Effector memory CD4-positive, alpha-beta T cell (primary cell): Measurements from ENCODE around the gene CEP128.

Experiments
- DNase-seq, 3 donors: peaks; one replicate each; pipeline ENCODE4 v3.0.0-alpha.2; 2020
- H3K27ac ChIP-seq: 2 replicates; pipeline ENCODE4 v1.7.0; 2013; ENCODE audit warnings: mild to moderate bottlenecking, low read length, moderate library complexity; ENCODE audit not compliant: insufficient read depth, poor library complexity, severe bottlenecking
- H3K27me3 ChIP-seq: replicated peaks from 2 replicates; pipeline ENCODE4 v1.7.0; 2013; ENCODE audit warnings: mild to moderate bottlenecking, low read length; ENCODE audit not compliant: insufficient read depth, control insufficient read depth, poor library complexity, severe bottlenecking
- H3K36me3 ChIP-seq: 2 replicates; pipeline ENCODE4 v1.7.0; 2013; ENCODE audit warnings: mild to moderate bottlenecking, low read length, moderate library complexity; ENCODE audit not compliant: control insufficient read depth, insufficient read depth
- H3K4me1 ChIP-seq: 2 replicates; pipeline ENCODE4 v1.7.0; 2013; ENCODE audit warnings: low read length, mild to moderate bottlenecking; ENCODE audit not compliant: control insufficient read depth, insufficient read depth, poor library complexity, severe bottlenecking
- H3K4me3 ChIP-seq: 2 replicates; pipeline ENCODE4 v1.7.0; 2013; ENCODE audit warnings: low read length, low read depth, mild to moderate bottlenecking; ENCODE audit not compliant: insufficient read depth, poor library complexity, severe bottlenecking
- H3K9me3 ChIP-seq: 2 replicates; pipeline ENCODE4 v1.7.0; 2013; ENCODE audit warnings: mild to moderate bottlenecking, low read length, moderate library complexity; ENCODE audit not compliant: control insufficient read depth

Gene CEP128

DNA sequence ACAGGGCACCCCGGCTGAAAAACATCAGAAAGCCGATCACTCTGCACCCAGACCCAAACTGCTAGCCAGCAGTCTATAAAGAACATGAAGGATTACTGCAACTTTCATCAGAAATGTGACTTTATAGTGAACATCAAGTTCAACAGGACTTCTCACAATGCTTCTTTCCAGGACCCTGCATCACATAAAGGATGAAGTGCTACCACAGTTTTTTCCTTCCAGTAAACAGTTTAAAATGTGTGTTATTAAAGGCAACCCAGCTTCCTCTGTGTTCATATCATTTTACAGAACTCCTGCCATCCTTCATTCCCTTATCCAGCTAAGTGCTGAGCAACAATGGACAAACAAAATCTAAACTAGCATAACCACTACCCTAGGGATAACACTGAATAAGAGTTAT, 449.9 kb downstream of the CEP128 start:
- no peaks in the 10 kb centered on the region for H3K9me3 ChIP-seq
- no peaks in the 10 kb centered on the region for H3K36me3 ChIP-seq
- no peaks in the 10 kb centered on the region for H3K4me1 ChIP-seq
- no peak for DNase-seq
- no peaks in the 10 kb centered on the region for H3K27me3 ChIP-seq
- H3K4me3 ChIP-seq = no peak overlapping the region
- no peak overlapping the region for H3K27ac ChIP-seq

DNA sequence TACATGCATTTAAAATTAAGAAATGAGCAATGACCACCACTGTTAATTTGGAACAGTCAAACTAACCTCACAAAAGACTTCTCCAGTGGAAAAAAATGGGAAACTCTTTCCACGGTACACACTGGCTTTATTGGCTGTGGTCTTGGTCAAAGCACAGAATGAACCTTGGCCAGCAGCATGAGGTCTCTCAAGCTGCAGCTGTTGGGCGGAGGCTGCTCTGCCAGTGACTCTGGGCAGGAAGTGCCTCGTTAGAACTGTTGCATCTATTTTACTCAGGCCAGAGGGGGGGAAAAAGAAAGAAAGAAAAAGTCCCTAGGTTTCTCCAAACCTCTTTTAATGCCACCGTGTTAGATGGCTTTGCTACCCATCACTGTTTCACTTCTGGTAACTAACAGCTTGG, 450.4 kb downstream of the CEP128 start:
- DNase-seq = no peak
- H3K9me3 ChIP-seq = no peaks in the 10 kb centered on the region
- no peaks in the 10 kb centered on the region for H3K27me3 ChIP-seq
- H3K4me3 ChIP-seq = no peak overlapping the region
- no peaks in the 10 kb centered on the region for H3K4me1 ChIP-seq
- no peak overlapping the region for H3K27ac ChIP-seq
- H3K36me3 ChIP-seq = no peaks in the 10 kb centered on the region

DNA sequence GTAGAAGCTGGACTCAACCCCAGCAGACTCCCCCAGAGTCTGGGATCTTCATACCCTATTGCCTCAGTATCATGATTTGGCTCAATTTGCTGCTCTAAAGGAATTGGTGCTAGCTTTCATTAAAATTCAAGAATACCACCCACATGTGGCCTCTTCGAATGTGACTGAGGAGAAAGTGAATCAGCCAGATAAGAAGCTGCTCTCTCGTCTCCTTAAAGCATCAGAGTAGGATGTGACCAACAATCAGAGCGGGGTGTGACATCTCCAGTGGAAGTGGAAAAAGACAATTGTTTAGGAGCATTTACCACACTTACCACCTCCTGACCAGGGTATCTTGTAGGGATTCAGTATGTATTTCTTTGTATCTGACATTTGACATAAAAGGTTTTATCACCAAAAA, 452.0 kb downstream of the CEP128 start:
- Histone ChIP-seq H3K27me3 (no peaks in the 10 kb centered on the region), H3K4me1 (no peaks in the 10 kb centered on the region), H3K4me3 (no peak overlapping the region), H3K36me3 (no peaks in the 10 kb centered on the region), H3K9me3 (no peaks in the 10 kb centered on the region), H3K27ac (no peak overlapping the region)
- DNase-seq = no peak

DNA sequence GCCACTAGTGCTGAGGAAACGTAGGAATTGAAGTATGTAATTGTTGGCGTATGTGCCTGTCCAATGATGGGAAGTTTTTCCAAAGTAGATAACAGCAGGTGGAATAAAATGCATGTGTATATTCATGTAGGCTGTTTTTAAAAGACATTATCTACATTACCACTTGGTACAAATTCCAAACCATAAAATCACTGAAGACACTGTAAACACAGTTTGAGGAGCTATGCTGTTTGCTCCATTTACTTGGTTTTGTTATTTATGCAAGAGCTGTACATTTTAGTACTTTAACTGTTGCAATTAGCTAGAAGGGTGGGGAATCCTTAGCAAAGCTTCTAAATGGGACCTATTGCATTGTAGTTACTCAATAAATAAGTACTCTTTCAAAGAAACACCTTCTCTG, 455.8 kb downstream of the CEP128 start:
- Histone ChIP-seq H3K9me3 (no peaks in the 10 kb centered on the region), H3K36me3 (no peaks in the 10 kb centered on the region), H3K4me1 (no peaks in the 10 kb centered on the region), H3K27ac (no peak overlapping the region), H3K4me3 (no peak overlapping the region), H3K27me3 (no peaks in the 10 kb centered on the region)
- DNase-seq = no peak

DNA sequence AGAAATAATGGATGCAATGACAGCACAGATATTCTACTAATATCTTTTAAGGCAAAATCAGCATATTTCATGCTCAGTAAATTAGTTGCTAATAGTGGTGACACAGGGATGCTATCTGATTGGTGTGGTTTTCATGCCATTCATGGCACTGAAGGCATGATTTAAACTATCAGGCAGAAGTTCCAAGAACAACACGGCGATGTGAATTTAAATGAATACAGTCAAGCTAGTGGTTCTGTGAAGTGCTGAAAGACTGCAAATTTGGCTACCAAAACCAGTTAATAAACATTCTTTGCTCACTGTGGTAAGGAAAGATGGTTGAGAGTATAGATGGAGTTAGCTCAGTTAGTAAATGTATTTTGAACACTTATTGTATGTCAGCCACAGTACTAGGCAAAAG, 458.2 kb downstream of the CEP128 start:
- DNase-seq = no peak
- H3K9me3 ChIP-seq = no peaks in the 10 kb centered on the region
- H3K27me3 ChIP-seq = no peaks in the 10 kb centered on the region
- H3K36me3 ChIP-seq = no peaks in the 10 kb centered on the region
- no peak overlapping the region for H3K27ac ChIP-seq
- H3K4me3 ChIP-seq = no peak overlapping the region
- no peaks in the 10 kb centered on the region for H3K4me1 ChIP-seq

DNA sequence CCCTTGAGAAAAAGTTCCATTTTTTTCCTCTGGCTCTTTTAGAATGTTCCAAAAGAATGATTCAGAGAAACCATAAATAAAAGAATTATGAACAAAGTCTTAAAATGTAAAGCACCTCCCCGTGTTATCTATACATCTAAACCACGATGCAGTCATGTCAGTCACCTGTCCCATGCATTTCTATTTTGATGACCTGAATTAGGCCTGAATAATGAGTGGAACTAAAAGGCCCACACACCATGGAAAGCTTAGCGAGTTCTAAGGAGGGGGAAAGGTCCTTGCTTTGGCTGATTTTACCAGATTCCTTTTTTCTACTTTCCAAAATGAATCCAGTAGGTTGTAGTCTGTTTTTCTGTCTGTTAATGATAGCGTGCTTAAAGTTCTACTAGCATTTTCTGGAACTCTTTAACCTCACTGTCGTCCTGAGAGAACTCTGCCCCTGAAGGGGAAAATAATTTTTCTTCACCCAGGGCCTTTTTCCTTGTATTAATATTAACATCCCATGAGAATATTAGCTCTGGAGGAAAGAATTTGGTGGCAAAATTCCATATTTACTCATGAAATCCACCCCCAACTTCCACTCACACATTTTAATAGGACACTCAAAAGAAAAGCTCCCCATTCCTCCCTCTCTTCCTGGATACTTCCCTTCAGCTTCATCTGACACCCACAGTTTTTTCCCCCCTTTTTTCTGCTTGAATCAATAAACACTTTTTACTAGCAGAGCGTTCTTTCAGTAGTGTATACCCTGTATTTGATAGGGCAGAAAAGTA, 464.0 kb downstream of the CEP128 start:
- Histone ChIP-seq H3K9me3 (no peaks in the 10 kb centered on the region), H3K27ac (no peak overlapping the region), H3K4me1 (no peaks in the 10 kb centered on the region), H3K4me3 (no peak overlapping the region), H3K27me3 (no peaks in the 10 kb centered on the region), H3K36me3 (no peaks in the 10 kb centered on the region)
- DNase-seq = no peak

DNA sequence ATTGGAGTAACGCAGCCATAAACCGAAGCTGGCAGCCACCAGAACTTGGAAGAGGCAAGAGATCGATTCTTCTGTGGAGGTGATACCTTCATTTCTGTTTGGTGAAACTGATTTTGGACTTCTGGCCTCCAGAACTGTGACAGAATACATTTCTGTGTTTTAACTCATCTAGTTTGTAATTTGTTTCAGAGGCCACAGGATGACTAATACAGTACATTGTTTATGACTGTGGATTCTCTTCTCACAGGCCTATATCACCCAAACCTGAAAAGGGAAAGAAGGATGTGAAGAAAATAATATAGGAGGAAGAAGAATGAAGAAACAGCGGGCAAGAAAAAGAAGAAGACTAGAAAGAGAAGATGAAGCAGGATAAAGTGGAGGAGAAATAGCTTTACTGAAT, 466.5 kb downstream of the CEP128 start:
- Histone ChIP-seq H3K4me3 (no peak overlapping the region), H3K27ac (no peak overlapping the region), H3K9me3 (no peaks in the 10 kb centered on the region), H3K36me3 (no peaks in the 10 kb centered on the region), H3K4me1 (no peaks in the 10 kb centered on the region), H3K27me3 (no peaks in the 10 kb centered on the region)
- DNase-seq = no peak

DNA sequence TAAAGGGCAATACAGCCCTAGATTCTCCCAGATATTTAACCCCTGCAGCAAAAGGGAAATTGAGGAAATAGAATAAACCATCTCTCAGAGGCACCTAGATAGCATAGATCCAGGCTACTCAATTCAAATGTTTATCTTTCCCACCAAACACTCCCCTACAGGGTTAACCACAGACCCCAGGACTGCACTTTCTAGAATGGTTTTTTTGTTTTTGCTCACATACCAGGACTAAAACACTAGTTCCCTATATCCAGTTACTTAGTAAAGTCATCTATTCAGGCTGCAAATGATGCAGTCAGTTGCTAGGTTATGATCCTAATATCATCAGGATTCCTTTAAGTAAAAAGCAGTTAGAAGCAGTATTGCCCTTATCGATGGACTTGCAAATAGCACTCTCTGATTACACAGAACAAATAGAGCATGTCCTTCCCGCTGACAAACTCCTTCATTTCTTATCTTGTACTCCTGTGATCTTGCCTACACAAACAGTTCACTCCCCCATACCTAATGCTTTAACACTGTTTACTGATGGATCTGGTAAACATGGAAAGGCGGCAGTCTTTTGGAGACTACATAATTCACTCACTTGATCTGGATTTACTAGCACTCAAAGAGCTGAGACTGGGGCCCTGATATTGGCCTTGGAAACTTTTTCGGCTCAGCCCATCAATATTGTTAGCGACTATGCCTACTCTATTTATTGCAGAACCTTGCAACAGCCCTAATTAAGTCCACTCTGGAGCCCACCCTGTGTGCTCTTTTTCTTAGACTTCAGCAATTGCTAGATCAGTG, 473.0 kb downstream of the CEP128 start:
- H3K27ac ChIP-seq = no peak overlapping the region
- H3K4me1 ChIP-seq = no peaks in the 10 kb centered on the region
- no peaks in the 10 kb centered on the region for H3K36me3 ChIP-seq
- H3K4me3 ChIP-seq = no peak overlapping the region
- no peaks in the 10 kb centered on the region for H3K9me3 ChIP-seq
- DNase-seq = no peak
- H3K27me3 ChIP-seq = no peaks in the 10 kb centered on the region

DNA sequence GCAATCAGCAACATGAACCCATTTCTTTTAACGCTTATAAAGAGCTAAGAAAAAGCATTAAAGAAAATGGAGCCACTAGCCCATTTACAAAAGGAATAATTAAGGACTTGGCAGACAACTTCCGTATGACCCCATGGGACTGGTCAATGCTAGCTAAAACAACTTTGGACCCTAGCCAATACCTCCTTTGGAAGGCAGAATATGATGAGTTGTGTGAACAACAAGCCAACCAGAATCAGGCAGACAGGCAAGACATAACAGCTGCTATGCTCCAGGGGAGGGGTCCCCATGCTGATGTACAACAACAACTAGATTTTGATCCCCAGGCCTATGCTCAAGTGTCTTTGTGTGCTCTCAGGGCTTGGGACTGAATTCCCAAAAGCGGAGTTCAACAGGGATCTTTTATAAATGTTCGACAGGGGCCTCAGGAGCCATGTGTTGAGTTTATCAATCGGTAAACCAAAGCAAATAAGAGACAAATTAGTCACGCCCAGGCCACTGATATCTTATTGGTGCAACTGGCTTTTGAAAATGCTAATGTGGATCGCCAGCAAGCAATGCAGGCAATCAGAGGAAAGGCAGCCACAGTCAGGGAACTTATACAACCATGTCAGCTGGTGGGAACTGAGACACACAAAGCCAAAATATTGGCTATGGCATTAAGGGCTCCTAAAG, 475.9 kb downstream of the CEP128 start:
- Histone ChIP-seq H3K27ac (no peak overlapping the region), H3K27me3 (no peaks in the 10 kb centered on the region), H3K9me3 (no peaks in the 10 kb centered on the region), H3K4me1 (no peaks in the 10 kb centered on the region), H3K36me3 (no peaks in the 10 kb centered on the region), H3K4me3 (no peak overlapping the region)
- DNase-seq = no peak
